Measurements from ENCODE around the gene SAP30. TPM values are rescaled to one million over a fixed set of nuclear protein-coding genes. Genes with fewer than 3 reads are reported as not detected.

The SAP30 gene
- total RNA-seq, 2 experiments from 2014 or later = 40.7 to 41.1 TPM

DNA sequence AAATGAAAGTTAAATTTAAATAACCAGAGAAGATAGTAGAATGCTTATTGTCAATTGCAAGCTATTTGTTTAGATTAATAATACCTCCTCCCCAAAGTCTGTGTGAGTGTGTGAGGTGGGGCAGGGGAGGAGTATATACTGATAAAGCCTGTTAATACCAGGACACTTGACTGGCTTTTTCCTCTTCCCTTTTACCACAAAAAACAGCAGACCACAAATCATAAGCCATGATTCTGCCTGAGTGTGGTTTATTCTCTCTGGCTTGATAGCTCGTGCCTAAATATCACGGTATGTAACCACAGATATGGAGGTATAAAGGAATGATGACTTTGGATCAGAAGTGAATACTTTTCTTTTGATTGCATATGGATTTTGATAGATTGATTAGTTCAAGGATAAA, 50.0 kb downstream of the SAP30 start:
- ChIA-PET CTCF (interaction anchor here (0.7 to 3.5 kb wide), 26 partner anchors 9 to 893 kb away, joined by 3 to 29 read pairs (median 5); no protein-coding TSS in a partner anchor), POLR2A (interaction anchor here (0.6 kb wide), 1 partner anchor 86 kb away, joined by 3 read pairs; no protein-coding TSS in a partner anchor)
- TF ChIP-seq, protein P1, sequence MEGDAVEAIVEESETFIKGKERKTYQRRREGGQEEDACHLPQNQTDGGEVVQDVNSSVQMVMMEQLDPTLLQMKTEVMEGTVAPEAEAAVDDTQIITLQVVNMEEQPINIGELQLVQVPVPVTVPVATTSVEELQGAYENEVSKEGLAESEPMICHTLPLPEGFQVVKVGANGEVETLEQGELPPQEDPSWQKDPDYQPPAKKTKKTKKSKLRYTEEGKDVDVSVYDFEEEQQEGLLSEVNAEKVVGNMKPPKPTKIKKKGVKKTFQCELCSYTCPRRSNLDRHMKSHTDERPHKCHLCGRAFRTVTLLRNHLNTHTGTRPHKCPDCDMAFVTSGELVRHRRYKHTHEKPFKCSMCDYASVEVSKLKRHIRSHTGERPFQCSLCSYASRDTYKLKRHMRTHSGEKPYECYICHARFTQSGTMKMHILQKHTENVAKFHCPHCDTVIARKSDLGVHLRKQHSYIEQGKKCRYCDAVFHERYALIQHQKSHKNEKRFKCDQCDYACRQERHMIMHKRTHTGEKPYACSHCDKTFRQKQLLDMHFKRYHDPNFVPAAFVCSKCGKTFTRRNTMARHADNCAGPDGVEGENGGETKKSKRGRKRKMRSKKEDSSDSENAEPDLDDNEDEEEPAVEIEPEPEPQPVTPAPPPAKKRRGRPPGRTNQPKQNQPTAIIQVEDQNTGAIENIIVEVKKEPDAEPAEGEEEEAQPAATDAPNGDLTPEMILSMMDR (IDR thresholded peaks at IDR 0.05) = no peak
- Mint-ChIP-seq H3K4me1 (ENCODE audit: low read depth) (peaks cover 11% of the 10 kb centered on the region), H3K9me3 (no peaks in the 10 kb centered on the region), H3K27me3 (no peaks in the 10 kb centered on the region), H3K27ac (no peak overlapping the region), H3K4me3 (no peak overlapping the region), H3K36me3 (ENCODE audit: low read depth) (no peaks in the 10 kb centered on the region)
- no peak for DNase-seq
- no peak for ATAC-seq
- intact Hi-C loops (cut with micrococcal nuclease) = loop anchor here (2.0 kb wide), 1 partner anchor 74 kb away; no protein-coding TSS in a partner anchor

DNA sequence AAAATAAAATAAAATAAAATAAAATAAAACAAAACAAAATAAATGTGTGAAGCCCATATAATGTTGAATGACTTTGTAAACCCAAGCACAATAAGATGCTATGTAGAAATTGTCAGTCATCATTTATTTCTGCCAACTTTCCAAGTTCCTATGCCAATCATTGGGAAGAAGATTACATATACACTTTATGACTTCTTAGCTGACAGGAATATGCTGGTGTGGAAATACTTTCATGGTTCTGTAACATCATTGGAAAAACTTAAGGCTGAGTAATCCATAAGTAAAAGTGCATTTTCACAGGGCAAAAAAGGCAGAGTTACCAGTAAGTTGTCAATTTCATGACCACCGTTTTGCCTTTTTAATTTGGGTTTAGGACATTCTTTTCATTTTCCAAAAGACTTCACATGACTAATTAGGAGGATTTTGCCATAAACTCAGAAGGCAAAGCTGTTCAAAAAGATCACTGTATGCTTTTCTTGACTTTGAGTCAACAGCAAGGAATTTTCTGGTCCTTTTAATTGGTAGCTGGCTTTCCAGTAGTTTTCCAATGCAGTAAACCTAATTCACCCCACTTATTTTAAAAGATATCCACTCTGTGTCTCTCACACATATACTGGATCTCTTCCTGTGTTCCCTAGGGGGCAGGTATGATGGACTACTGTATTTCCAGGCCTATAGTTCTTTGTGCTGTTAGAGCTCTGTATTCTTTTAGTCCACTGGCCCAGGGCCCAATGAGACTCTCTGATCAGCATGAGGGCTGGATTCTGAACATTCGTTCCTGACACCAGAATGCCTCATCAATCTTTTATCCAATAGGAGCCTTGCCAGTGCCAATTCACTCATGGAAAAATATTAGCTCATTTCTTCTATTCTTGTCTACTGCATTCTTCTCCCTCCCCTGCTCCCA, 54.4 kb downstream of the SAP30 start:
- intact Hi-C loops (cut with micrococcal nuclease) = no loop called here

GRCh38 chr4:173426064-173426463, 55.3 kb downstream of the SAP30 start:
- intact Hi-C loops (cut with micrococcal nuclease) = no loop called here
- no peaks in the 10 kb centered on the region for H3K36me3 Mint-ChIP-seq (ENCODE audit: low read depth)
- no peaks in the 10 kb centered on the region for H3K27me3 Mint-ChIP-seq
- TF ChIP-seq, protein P1 (IDR thresholded peaks at IDR 0.05) = no peak
- ChIA-PET CTCF (interaction anchor here (0.7 to 3.5 kb wide), 6 partner anchors 19 to 413 kb away, joined by 3 to 15 read pairs (median 4); no protein-coding TSS in a partner anchor), POLR2A (no interaction called here)
- H3K4me3 Mint-ChIP-seq = no peak overlapping the region
- ATAC-seq (no peak), DNase-seq (no peak)
- H3K27ac Mint-ChIP-seq = no peak overlapping the region
- H3K4me1 Mint-ChIP-seq (ENCODE audit: low read depth) = peaks cover 23% of the 10 kb centered on the region
- H3K9me3 Mint-ChIP-seq = no peaks in the 10 kb centered on the region

More for the DNA sequence above, 54.4 kb downstream of the SAP30 start:
- Mint-ChIP-seq H3K36me3 (ENCODE audit: low read depth) (no peaks in the 10 kb centered on the region), H3K27me3 (no peaks in the 10 kb centered on the region), H3K9me3 (no peaks in the 10 kb centered on the region), H3K27ac (no peak overlapping the region), H3K4me1 (ENCODE audit: low read depth) (peaks cover 25% of the 10 kb centered on the region), H3K4me3 (no peak overlapping the region)
- ATAC-seq (no peak), DNase-seq (no peak)
- POLR2A ChIA-PET = interaction anchor here (0.7 kb wide), 1 partner anchor 113 kb away, joined by 3 read pairs; no protein-coding TSS in a partner anchor
- TF ChIP-seq, protein P1 (IDR thresholded peaks at IDR 0.05) = no peak
- CTCF ChIA-PET = interaction anchor here (0.9 to 3.5 kb wide), 7 partner anchors 9 to 412 kb away, joined by 3 to 15 read pairs (median 4); no protein-coding TSS in a partner anchor

Other genes starting within 250 kb of the SAP30 start
- 10 to 100 TPM; 10.2 to 10.4 TPM for gene GALNT7, start 202.1 kb upstream of the SAP30 start, total RNA-seq
- gene HMGB2, start 36.6 kb upstream of the SAP30 start, total RNA-seq = 100 to 1,000 TPM; 527 to 534 TPM
- gene SCRG1, start 28.2 kb downstream of the SAP30 start, total RNA-seq = not detected
- not detected for gene HAND2, start 159.3 kb downstream of the SAP30 start, total RNA-seq

Data from activated CD8-positive, alpha-beta T cell treated with anti-CD3 and anti-CD28 coated beads for 36 hours (primary cell).